ENCODE results near the gene WWC2. TPM values are rescaled to one million over a fixed set of nuclear protein-coding genes. Genes with fewer than 3 reads are reported as not detected.
"Not testable (repeated sequence)": the region's sequence is repeated elsewhere in the genome, so short reads cannot be mapped to it uniquely, and the experiment has no call there.

WWC2 gene
- total RNA-seq, 1 donor from 2014 or later: 0.05 TPM

DNA sequence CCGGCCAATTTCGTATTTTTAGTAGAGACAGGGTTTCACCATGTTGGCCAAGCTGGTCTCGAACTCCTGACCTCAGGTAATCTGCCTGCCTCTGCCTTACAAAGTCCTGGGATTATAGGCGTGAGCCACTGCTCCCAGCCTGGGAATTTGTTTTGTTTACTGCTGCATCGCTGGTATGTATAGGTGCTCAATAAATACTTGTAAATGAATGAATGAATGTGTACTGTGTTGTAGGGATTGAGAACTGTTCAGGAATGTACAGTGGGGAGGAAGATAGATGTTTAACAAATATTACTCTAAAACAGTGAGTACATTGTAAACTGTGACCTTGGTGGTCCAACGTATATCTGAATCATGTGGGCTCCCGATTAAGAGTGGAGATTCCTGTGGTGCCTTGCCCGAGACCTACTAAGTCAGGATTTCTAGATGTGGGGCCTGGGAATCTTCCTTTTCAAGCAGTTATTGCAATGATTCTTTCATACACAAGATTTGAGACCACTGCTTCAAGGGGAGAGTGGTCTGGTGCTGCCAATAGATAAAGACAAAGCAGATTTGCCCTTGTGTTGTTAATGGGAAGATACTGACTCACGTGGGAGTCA lies 41.0 kb downstream of the WWC2 start:
- intact Hi-C loops (cut with micrococcal nuclease): no loop called here

GRCh38 chr4:183140911-183141320 lies 41.9 kb downstream of the WWC2 start:
- intact Hi-C loops (cut with micrococcal nuclease): no loop called here

- intact Hi-C loops (cut with micrococcal nuclease): no loop called here
Observed at GRCh38 chr4:183141997-183142396, 42.9 kb downstream of the WWC2 start.

DNA sequence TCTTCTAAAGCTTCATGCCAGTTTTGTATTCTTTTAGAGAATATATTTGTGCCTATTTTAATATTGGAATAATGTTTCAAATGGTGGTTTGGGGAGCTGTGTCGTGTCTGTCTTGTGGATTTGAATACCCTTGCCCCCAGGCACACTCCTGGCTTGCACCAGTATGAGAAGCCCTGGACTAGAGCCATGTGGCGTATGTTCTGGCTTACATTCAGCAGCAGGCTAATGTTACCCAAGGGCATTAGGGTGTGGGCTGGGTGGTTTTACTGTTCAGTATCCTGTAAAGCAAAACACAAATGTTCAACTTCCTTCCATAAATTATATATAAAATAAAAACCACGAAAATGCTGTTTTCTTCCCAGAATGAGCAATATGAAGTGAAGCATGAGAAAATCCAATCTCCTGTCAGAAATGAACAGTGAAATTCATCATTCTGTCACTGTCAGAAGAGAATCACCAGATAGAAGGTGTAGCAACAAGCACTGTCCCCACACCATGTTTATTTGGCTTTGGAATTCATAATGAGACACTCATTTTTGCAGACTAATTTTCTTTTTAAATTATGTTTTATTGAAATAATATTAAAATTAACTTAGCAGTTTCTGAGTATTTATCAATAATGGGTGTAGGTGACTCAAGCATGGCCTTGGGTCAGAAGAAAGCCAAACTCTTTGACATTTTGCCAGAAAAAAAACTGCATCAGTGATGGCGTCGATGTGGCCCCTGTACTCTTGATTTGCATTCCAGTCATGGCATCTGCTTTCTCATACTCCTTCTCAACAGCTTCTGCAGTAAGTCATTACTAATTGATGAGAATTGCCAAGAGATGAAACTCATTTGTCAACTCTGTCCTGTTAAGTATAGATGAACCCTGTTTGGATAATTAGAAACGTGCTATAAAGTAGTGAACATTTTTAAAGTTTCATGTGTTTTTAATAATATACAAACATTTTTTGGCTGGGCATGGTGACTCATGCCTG lies 43.8 kb downstream of the WWC2 start:
- intact Hi-C loops (cut with micrococcal nuclease): no loop called here

DNA sequence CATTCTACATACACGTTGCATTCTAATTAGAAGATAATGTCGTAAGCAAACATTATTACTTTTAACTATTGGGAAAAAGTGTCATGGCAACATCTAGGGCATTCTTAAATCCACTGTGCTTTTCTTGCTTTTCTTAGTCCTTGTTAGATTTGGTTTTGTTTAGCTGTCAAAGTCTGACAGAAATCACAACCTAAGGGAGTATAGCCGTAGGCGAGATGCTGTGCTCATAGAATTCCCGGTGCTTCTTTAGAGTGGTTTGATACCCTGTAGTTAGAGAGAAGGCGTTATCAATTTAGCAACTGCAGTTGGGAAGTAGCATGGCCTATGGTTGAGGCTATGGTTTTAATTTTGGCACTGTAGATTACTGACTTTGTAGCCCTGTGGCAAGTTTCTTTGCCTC lies 45.7 kb downstream of the WWC2 start:
- intact Hi-C loops (cut with micrococcal nuclease): no loop called here

- intact Hi-C loops (cut with micrococcal nuclease): no loop called here
Observed at GRCh38 chr4:183145773-183146172, 46.7 kb downstream of the WWC2 start.

DNA sequence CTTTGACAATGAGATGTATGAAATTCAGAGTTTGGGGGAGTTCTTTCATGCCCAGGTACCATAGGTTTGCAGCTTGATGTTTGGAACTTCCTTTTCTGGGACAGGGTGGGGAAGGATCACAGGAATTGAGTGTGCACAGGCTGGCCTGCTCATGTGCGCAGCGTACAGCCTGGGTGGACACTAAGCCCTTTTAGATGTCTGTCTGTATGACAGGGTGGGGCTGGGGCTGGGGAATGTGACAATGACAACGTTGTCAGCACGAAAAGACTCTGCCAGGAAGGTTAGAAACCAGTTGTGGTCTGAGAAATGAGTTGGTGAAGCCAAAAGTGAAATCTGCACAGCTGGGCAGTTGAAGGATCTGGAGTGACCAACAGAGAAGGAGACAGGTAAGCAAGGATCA lies 47.4 kb downstream of the WWC2 start:
- intact Hi-C loops (cut with micrococcal nuclease): no loop called here

DNA sequence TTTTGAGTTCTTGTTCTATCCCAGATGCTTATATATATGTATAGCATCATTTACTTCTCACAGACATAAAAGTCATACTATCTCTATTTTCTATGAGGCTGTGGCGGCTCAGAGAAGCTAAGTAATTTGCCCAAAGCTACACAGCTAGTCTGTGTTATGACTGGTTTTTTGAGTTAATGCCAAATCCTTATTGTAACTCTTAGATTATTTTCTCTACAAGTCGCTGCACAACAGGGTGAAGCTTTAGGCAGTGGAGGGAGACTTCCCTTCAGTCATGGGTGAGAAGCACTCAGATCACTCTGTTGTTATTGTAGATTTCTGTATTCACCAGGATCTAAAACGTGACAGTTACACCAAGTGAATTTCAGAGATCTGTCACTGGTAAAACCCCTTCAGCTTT lies 48.1 kb downstream of the WWC2 start:
- intact Hi-C loops (cut with micrococcal nuclease): no loop called here

DNA sequence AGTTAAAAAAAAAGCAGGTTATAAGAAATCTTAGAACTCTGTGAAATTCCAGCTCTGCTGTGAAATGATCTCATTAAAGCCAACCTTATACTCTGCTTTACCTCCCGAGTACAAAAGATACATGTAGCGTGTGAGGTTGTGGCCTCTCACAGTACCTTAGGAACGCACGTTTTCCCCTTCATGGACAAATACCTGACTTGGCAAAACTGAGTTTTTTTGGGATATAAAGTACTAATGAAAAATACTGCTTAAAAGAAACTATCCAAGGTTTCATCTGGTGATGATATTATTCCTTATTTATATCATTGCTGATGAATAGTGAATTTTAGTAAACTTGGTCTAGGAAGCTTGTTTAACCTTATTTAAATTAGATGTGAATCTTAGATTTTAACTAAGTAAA lies 48.9 kb downstream of the WWC2 start:
- intact Hi-C loops (cut with micrococcal nuclease): no loop called here

DNA sequence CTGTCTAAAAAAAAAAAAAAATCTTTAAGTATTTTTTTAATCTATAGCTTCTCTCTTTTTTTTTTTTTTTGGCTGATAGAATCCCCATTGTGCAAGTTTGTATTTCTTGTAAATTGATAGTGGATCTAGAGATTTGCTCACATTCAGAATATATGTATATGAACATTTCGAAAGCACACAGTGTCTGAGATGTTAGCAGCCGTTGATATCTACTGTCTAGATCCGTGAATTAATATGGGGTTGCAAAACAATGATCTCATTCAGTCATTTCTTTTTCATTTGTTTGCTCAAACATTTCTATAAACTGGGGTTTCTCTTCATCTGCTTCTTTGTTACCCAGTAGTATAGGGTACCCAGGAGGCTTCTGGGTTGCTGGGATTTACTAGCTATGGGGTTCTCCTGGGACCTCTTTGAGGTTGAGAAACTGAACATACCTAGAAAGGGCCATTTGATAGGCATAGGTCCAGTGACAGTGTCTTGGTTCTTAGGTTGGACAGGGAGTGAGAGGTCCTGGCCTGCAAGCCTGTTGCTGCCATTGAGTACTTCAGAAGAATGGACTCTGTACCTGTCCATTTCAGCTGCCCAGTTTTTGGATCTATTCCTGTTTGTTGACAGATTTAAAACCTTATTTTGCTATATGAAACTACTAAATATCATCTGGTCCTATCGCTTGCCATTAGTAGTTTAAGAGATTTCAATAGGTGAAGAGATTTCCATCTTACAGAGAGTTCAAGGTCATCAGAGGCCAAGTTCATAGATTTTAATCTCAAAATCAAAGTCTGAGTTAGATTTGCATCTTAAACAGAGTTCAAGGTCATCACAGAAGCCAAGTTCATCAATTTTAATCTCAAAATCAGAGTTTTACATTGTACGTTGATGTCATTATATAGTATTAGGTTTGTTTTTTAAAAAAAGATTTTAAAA lies 50.8 kb downstream of the WWC2 start:
- intact Hi-C loops (cut with micrococcal nuclease): no loop called here

GRCh38 chr4:183150664-183151063 lies 51.6 kb downstream of the WWC2 start:
- intact Hi-C loops (cut with micrococcal nuclease): not testable (repeated sequence)

- intact Hi-C loops (cut with micrococcal nuclease): not testable (repeated sequence)
Observed at GRCh38 chr4:183152232-183152631, 53.2 kb downstream of the WWC2 start.

- intact Hi-C loops (cut with micrococcal nuclease): no loop called here
Observed at GRCh38 chr4:183153190-183153916, 54.3 kb downstream of the WWC2 start.

DNA sequence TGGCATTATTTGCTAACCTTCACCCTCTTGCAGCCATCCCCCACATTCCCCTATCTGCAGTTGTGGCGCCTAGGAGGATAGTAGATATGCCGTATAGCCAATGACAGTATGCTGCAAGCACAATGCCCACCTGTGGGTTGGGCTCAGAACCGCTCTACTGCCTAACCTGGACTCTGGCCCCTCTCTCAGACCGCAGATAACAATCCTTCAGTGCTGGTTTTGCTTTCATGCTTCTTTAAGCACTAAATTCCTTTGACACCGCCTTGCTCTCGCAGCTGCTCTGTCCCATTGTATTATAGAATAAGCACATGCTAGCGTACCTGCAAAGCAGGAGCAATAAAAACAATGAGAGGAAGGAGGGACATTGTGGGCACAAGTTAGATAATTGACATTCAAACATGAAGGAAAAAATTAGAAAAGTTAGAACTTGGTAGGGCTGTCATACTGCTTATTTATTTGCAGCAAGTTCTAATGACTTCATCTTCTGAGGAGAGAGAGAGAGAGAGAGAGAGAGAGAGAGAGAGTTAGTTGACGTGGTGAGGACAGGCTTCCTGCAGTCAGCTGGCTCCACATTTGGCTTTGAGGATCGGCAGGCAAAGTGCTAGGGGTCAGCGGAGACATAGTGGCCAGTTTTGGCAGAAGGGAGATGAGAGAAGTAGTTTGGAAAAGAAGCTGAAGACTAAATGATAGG lies 55.8 kb downstream of the WWC2 start:
- intact Hi-C loops (cut with micrococcal nuclease): no loop called here

GRCh38 chr4:183155450-183156184 lies 56.6 kb downstream of the WWC2 start:
- intact Hi-C loops (cut with micrococcal nuclease): no loop called here

GRCh38 chr4:183157215-183157614 lies 58.2 kb downstream of the WWC2 start:
- intact Hi-C loops (cut with micrococcal nuclease): no loop called here

DNA sequence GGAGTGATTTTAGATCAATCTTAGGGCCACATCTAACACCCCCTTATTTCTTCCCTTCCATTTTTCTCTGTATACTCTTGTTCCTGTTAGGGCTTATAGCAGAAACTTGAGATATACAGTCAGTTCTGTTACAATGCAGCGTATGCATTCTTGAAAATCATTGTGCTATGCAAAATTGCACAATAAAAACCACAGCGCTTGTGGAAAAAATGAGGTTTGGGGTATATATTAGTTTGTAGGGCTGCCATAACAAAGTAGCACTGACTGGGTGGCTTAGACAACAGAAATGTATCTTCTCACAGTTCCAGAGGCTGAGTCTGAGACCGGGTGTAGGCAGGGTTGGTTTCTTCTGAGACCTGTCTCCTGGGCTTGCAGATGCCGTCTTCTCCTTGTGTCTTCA lies 59.0 kb downstream of the WWC2 start:
- intact Hi-C loops (cut with micrococcal nuclease): no loop called here

- intact Hi-C loops (cut with micrococcal nuclease): no loop called here
Observed at GRCh38 chr4:183161630-183162029, 62.6 kb downstream of the WWC2 start.

- intact Hi-C loops (cut with micrococcal nuclease): no loop called here
Observed at GRCh38 chr4:183163135-183163534, 64.1 kb downstream of the WWC2 start.

DNA sequence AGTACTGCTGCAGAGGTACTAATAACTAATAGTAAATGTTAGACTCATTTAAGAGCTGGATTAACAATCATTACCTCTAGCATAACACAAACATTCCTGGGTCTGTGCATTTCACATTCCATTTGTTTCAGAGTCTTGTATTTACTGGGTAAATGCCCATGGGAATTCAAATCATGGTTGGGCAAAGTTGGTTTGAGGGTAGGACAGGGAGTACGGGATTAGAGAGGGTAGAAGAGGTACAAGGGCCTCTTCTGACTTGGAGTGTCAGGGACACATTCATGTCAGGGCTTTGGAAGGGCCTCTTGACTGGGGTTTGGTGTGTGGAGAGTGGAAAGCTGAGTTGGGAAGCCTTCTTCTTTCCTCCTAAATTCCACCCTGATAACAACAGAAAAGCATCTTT lies 65.9 kb downstream of the WWC2 start:
- intact Hi-C loops (cut with micrococcal nuclease): no loop called here
